KMS-11 (cell line): Measurements from ENCODE around the gene SDK1.

Source experiments
- H2AFZ ChIP-seq: fragments of 200-600 bp; sonication (generic); 2 replicates; pipeline ENCODE4 v1.6.1; 2016; ENCODE audit warnings: antibody characterized with exemption, mixed run types, low read depth
- H3K27ac ChIP-seq: fragments of 200-600 bp; sonication (generic); 2 replicates; pipeline ENCODE4 v1.6.1; 2016; ENCODE audit warnings: mild to moderate bottlenecking, mixed run types
- H3K27me3 ChIP-seq: fragments of 200-600 bp; sonication (generic); 2 replicates; pipeline ENCODE4 v1.6.1; 2017; ENCODE audit warnings: mild to moderate bottlenecking, low read depth, mixed run types, moderate library complexity; ENCODE audit not compliant: insufficient read depth
- H3K36me3 ChIP-seq: fragments of 200-600 bp; sonication (generic); 2 replicates; pipeline ENCODE4 v1.6.1; 2017; ENCODE audit warnings: mild to moderate bottlenecking, mixed run types; ENCODE audit not compliant: insufficient read depth
- H3K4me1 ChIP-seq: fragments of 200-600 bp; sonication (generic); 2 replicates; pipeline ENCODE4 v1.6.1; 2016; ENCODE audit warnings: mild to moderate bottlenecking, low read depth, mixed run types; ENCODE audit not compliant: poor library complexity, severe bottlenecking
- H3K4me2 ChIP-seq: fragments of 200-600 bp; sonication (generic); 2 replicates; pipeline ENCODE4 v1.7.0; 2016; ENCODE audit warnings: mild to moderate bottlenecking, mixed run types
- H3K4me3 ChIP-seq: fragments of 200-600 bp; sonication (generic); IDR thresholded peaks from 2 replicates; pipeline ENCODE4 v1.6.1; 2017; ENCODE audit warnings: low read depth, low read length, mixed read lengths; ENCODE audit not compliant: insufficient read depth
- H3K79me2 ChIP-seq: fragments of 200-600 bp; sonication (generic); 2 replicates; pipeline ENCODE4 v1.6.1; 2016; ENCODE audit warnings: low read depth, mixed run types; ENCODE audit not compliant: insufficient read depth
- H3K9ac ChIP-seq: fragments of 200-600 bp; sonication (generic); 2 replicates; pipeline ENCODE4 v1.6.1; 2016; ENCODE audit warnings: mild to moderate bottlenecking, mixed run types
- H4K20me1 ChIP-seq: fragments of 200-600 bp; sonication (generic); 2 replicates; pipeline ENCODE4 v1.6.1; 2016; ENCODE audit warnings: mild to moderate bottlenecking, mixed run types; ENCODE audit not compliant: insufficient read depth
- CTCF ChIP-seq: fragments of 200-600 bp; sonication (generic); conservative IDR thresholded peaks from 2 replicates; pipeline ENCODE4 v1.6.1; 2017; ENCODE audit warnings: low read depth, mild to moderate bottlenecking, antibody characterized with exemption, low read length, moderate library complexity, mixed read lengths

SDK1 gene

GRCh38 chr7:3977391-3977790, 676.3 kb downstream of the SDK1 start:
- Histone ChIP-seq H3K4me2 (no peak overlapping the region), H4K20me1 (no peaks in the 10 kb centered on the region), H3K9ac (no peak overlapping the region), H3K4me3 (no peak overlapping the region), H3K4me1 (no peaks in the 10 kb centered on the region), H3K27me3 (no peaks in the 10 kb centered on the region), H3K79me2 (no peaks in the 10 kb centered on the region), H3K36me3 (no peaks in the 10 kb centered on the region), H3K27ac (no peak overlapping the region), H2AFZ (no peak overlapping the region)
- no peak for TF ChIP-seq CTCF

GRCh38 chr7:3978839-3979238, 677.8 kb downstream of the SDK1 start:
- TF ChIP-seq CTCF = no peak
- H3K4me2 ChIP-seq = no peak overlapping the region
- no peaks in the 10 kb centered on the region for H3K27me3 ChIP-seq
- no peaks in the 10 kb centered on the region for H3K4me1 ChIP-seq
- no peaks in the 10 kb centered on the region for H3K79me2 ChIP-seq
- H2AFZ ChIP-seq = no peak overlapping the region
- H3K4me3 ChIP-seq = no peak overlapping the region
- H3K27ac ChIP-seq = no peak overlapping the region
- H3K9ac ChIP-seq = no peak overlapping the region
- no peaks in the 10 kb centered on the region for H3K36me3 ChIP-seq
- H4K20me1 ChIP-seq = no peaks in the 10 kb centered on the region

DNA sequence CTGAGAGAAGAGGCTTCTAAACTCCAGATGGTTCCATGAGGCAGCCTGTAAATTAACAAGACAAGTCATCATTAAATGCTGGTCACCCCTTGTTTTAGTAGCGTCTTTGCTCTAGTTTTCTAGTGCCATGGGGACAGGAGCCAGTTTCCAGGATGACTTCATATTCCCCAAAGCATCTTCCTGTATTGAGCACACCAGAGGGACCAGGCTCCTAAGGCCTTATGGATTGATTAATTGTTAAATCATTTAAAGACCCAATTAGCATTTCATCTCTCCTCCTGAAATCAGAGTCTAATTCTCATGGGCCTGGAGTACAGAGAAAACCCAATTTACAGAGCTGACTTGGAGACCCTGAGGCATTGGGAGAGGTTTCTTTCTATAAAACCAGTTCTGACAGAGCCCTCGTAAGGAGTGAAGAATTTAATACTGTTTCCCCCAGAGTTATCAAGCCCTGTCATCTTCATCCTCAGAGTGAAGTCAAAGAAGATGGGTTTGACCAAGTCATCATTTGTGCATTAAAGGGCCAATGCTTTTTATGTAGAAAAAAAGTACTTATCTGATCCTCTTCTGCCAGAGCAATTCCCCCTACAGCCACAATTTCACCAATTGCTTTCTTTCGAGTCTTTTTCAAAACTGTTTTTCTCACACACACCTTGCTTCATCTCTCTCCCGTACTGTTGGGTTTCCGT, 678.7 kb downstream of the SDK1 start:
- Histone ChIP-seq H2AFZ (no peak overlapping the region), H3K9ac (no peak overlapping the region), H3K27me3 (no peaks in the 10 kb centered on the region), H3K4me2 (no peak overlapping the region), H4K20me1 (no peaks in the 10 kb centered on the region), H3K36me3 (no peaks in the 10 kb centered on the region), H3K4me1 (no peaks in the 10 kb centered on the region), H3K27ac (no peak overlapping the region), H3K4me3 (no peak overlapping the region), H3K79me2 (no peaks in the 10 kb centered on the region)
- TF ChIP-seq CTCF = no peak

DNA sequence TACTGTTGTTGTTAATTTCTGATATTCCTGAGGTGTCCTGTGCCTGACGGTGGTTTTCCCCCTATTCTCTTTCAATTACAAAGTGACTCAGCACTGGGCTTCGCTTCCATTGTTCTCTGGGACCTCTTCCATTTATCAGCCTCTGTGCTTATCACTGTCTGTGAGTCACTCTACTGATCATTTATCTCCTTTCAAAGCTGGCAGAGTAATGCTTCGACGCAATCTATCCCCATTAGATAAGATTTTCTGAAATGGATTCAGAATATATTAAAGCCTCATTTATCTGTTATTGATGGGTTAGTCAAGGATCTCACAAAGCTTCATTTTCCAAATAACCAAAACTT, 679.2 kb downstream of the SDK1 start:
- Histone ChIP-seq H3K36me3 (no peaks in the 10 kb centered on the region), H3K4me1 (no peaks in the 10 kb centered on the region), H2AFZ (no peak overlapping the region), H4K20me1 (no peaks in the 10 kb centered on the region), H3K9ac (no peak overlapping the region), H3K27ac (no peak overlapping the region), H3K4me2 (no peak overlapping the region), H3K27me3 (no peaks in the 10 kb centered on the region), H3K79me2 (no peaks in the 10 kb centered on the region), H3K4me3 (no peak overlapping the region)
- no peak for TF ChIP-seq CTCF
